GM23248 (cell line): Measurements from ENCODE around the gene EXTL1. TPM values are rescaled to one million over a fixed set of nuclear protein-coding genes. Genes with fewer than 3 reads are reported as not detected.

Source experiments
- DNase-seq: peaks from one replicate; pipeline ENCODE4 v3.0.0-alpha.2; 2015
- H2AFZ ChIP-seq: fragments of 200-600 bp; sonication (generic); 2 replicates; pipeline ENCODE4 v1.6.1; 2016; ENCODE audit warnings: antibody characterized with exemption
- H3F3A ChIP-seq: fragments of 200-600 bp; sonication (generic); 2 replicates; pipeline ENCODE4 v1.6.1; 2016; ENCODE audit warnings: mild to moderate bottlenecking, antibody characterized with exemption, mixed run types; ENCODE audit not compliant: insufficient read depth
- H3K27ac ChIP-seq: fragments of 200-600 bp; sonication (generic); 2 replicates; pipeline ENCODE4 v1.5.1; 2016; ENCODE audit warnings: mild to moderate bottlenecking
- H3K27me3 ChIP-seq: fragments of 200-600 bp; sonication (generic); replicated peaks from 2 replicates; pipeline ENCODE4 v1.6.1; 2016; ENCODE audit warnings: mild to moderate bottlenecking; ENCODE audit not compliant: insufficient read depth
- H3K36me3 ChIP-seq: fragments of 200-600 bp; sonication (generic); 2 replicates; pipeline ENCODE4 v1.6.1; 2016; ENCODE audit warnings: low read depth, mild to moderate bottlenecking
- H3K4me1 ChIP-seq: fragments of 200-600 bp; sonication (generic); 2 replicates; pipeline ENCODE4 v1.6.1; 2016; ENCODE audit warnings: mild to moderate bottlenecking; ENCODE audit not compliant: insufficient read depth
- H3K4me2 ChIP-seq: fragments of 200-600 bp; sonication (generic); one replicate; pipeline ENCODE4 v1.6.1; 2016; ENCODE audit warnings: mild to moderate bottlenecking; ENCODE audit not compliant: unreplicated experiment
- H3K4me3 ChIP-seq: fragments of 200-600 bp; sonication (generic); 2 replicates; pipeline ENCODE4 v1.5.1; 2016; ENCODE audit warnings: mild to moderate bottlenecking
- H3K79me2 ChIP-seq: fragments of 200-600 bp; sonication (generic); 2 replicates; pipeline ENCODE4 v1.6.1; 2016; ENCODE audit warnings: mild to moderate bottlenecking; ENCODE audit not compliant: insufficient read depth
- H3K9ac ChIP-seq: fragments of 200-600 bp; sonication (generic); 2 replicates; pipeline ENCODE4 v1.6.1; 2016; ENCODE audit warnings: mild to moderate bottlenecking
- H3K9me2 ChIP-seq: fragments of 200-600 bp; sonication (generic); 2 replicates; pipeline ENCODE4 v1.6.1; 2016; ENCODE audit warnings: mixed run types, mild to moderate bottlenecking, moderate library complexity; ENCODE audit not compliant: insufficient read depth
- H3K9me3 ChIP-seq: fragments of 200-600 bp; sonication (generic); one replicate; pipeline ENCODE4 v1.6.1; 2017; ENCODE audit warnings: low read depth
- H4K20me1 ChIP-seq: fragments of 200-600 bp; sonication (generic); 2 replicates; pipeline ENCODE4 v1.6.0; 2016; ENCODE audit not compliant: insufficient read depth
- EZH2 ChIP-seq: fragments of 200-600 bp; sonication (generic); IDR thresholded peaks from 2 replicates; pipeline ENCODE4 v1.6.1; 2018; ENCODE audit warnings: antibody characterized with exemption, mild to moderate bottlenecking; ENCODE audit not compliant: insufficient read depth, poor library complexity, severe bottlenecking
- EZH2phosphoT487 ChIP-seq: fragments of 200-600 bp; sonication (generic); IDR thresholded peaks from 2 replicates; pipeline ENCODE4 v1.6.1; 2018; ENCODE audit warnings: antibody characterized with exemption, moderate library complexity, mild to moderate bottlenecking, low read depth; ENCODE audit not compliant: insufficient read depth
- whole genome bisulfite sequencing, 2 experiments: methylation state at CpG; one replicate each; pipeline ENCODE4 v1.1.6; 2015 to 2017; ENCODE audit warnings: low lambda C conversion rate in 2 of 2, low coverage in 1 of 2; ENCODE audit errors: missing lambda C conversion rate in 2 of 2; 5-methylcytosine and 5-hydroxymethylcytosine counted together
- in situ Hi-C: fragments of 300-500 bp; cut with MboI; formaldehyde crosslinking; loops from 2 replicates; pipeline ENCODE4 v1.15.0; 2020
- polyA plus RNA-seq: library from polyadenylated mRNA; unstranded; fragments of >200 nt; fragmentation: Nextera tagmentation; extraction: Ambion mirVana; gene quantifications from 2 replicates; pipeline ENCODE4 v1.2.1, GENCODE V29; 2016
- total RNA-seq: library from RNA; depleted of rRNA; stranded (reverse); fragments of >200 nt; shearing (Covaris generic); gene quantifications from 2 replicates; pipeline ENCODE4 v1.2.3, GENCODE V29; 2014

Gene EXTL1
- total and polyA plus RNA-seq, 2 experiments from 2014 or later: 5.5 to 5.9 TPM

DNA sequence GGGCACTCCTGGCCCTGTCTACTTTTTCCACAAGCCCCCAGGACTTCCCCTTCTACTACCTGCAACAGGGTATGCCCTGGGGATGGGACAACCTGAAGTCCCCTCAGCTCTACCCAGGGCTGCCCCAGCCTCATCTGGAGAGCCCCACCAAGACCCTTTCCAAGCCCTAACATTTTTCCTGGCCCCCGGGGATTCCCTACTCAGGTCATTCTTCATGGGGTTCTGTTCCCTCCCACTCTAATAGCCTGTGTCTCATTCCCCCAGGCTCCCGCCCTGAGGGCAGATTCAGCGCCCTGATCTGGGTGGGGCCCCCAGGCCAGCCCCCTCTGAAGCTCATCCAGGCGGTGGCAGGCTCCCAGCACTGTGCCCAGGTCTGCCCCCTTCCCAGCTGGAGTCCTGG, 9.6 kb downstream of the EXTL1 start:
- H3K36me3 ChIP-seq: no peaks in the 10 kb centered on the region
- in situ Hi-C loops: no loop called here
- H3K9me2 ChIP-seq: no peaks in the 10 kb centered on the region
- H2AFZ ChIP-seq: peak overlapping the region; percentile 75
- H3F3A ChIP-seq: 0 out of 2 replicates have a peak, but pooled peaks cover 13% of the 10 kb centered on the region
- H4K20me1 ChIP-seq: no peaks in the 10 kb centered on the region
- TF ChIP-seq EZH2 (no peak), EZH2phosphoT487 (no peak)
- DNase-seq: no peak
- no peak overlapping the region for H3K4me3 ChIP-seq
- WGBS, 2 experiments: 42 to 62% methylated on average over 4 of the region's 4 CpGs
- H3K27me3 ChIP-seq: no peaks in the 10 kb centered on the region
- H3K27ac ChIP-seq: peak overlapping the region; percentile 67
- peak overlapping the region; percentile 14 for H3K4me2 ChIP-seq
- no peaks in the 10 kb centered on the region for H3K79me2 ChIP-seq
- peaks cover 25% of the 10 kb centered on the region for H3K4me1 ChIP-seq
- H3K9ac ChIP-seq: peak overlapping the region; percentile 62
- no peaks in the 10 kb centered on the region for H3K9me3 ChIP-seq

DNA sequence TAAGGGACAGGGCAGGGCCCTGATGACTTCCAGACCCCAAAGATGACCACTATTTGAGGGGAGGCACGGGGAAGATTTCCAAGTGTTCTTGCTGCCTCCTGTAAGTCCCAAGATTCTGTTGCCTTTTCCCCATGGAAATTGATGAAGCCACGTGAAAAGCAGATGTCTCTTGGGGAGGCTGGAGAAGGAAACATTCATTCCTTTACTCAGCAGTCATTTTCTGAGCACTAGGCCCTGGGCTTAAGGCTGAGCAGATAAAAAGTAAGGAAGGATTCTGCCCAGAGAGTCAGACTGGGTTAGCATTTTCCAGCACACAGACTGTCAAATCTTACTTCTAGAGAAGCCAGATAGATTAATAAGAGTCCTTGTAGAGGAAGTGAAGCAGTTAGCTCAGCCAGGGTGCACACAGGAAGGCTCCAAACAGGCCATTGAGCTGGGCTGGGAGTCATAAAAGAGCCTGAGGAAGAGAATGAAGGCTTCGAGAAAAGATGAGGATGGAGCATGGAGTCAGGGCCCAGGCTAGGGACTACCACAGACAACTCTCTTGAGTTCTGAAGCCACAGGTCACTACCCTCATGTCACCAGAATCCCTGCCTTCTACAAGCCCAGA, 10.1 kb downstream of the EXTL1 start:
- H3K9ac ChIP-seq: peak overlapping the region; percentile 62
- H3K27ac ChIP-seq: peak overlapping the region; percentile 67
- H2AFZ ChIP-seq: peak overlapping the region; percentile 75
- H3K4me2 ChIP-seq: peak overlapping the region; percentile 14
- no peaks in the 10 kb centered on the region for H4K20me1 ChIP-seq
- 0 out of 2 replicates have a peak, but pooled peaks cover 13% of the 10 kb centered on the region for H3F3A ChIP-seq
- no peaks in the 10 kb centered on the region for H3K36me3 ChIP-seq
- no peak overlapping the region for H3K4me3 ChIP-seq
- H3K79me2 ChIP-seq: no peaks in the 10 kb centered on the region
- DNase-seq: peak; percentile 77
- H3K9me3 ChIP-seq: no peaks in the 10 kb centered on the region
- H3K4me1 ChIP-seq: peaks cover 29% of the 10 kb centered on the region
- no peaks in the 10 kb centered on the region for H3K27me3 ChIP-seq
- in situ Hi-C loops: no loop called here
- no peaks in the 10 kb centered on the region for H3K9me2 ChIP-seq
- WGBS, 2 experiments: 33 to 47% methylated on average over 3 of the region's 3 CpGs
- TF ChIP-seq EZH2 (no peak), EZH2phosphoT487 (no peak)

DNA sequence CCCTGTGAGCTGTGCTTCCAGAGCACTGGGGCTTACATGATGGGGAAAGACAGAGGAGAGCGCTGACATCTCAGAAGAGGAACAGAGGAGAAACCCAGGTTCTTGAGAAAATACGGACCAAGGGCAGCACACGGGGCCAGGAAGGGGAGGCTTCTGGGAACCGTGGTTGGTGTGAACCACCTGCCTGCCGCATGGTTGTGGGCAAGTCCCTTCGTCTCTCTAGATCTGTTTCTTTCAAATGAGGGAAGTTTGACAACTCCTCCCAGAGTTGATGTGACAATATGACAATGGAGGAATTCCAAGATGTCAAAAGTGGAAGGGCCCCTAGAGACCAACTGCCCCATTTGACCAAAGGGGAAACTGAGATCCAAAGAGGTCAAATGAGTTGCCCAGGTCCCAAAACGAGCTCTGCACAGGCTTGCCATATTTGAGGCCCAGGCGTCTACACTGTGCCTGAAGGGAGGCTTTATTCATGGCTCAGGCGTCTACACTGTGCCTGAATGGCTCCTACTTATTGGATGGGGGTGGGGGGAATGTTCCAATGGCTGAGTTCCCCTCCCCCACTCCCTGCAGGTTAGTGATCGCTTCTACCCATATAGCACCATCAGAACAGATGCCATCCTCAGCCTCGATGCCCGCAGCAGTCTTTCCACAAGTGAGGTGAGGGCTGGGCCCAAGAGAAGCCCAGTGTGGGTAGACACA, 11.2 kb downstream of the EXTL1 start:
- no peak overlapping the region for H2AFZ ChIP-seq
- H3K27ac ChIP-seq: no peak overlapping the region
- in situ Hi-C loops: no loop called here
- H3K9me2 ChIP-seq: no peaks in the 10 kb centered on the region
- no peaks in the 10 kb centered on the region for H3K27me3 ChIP-seq
- no peak overlapping the region for H3K4me3 ChIP-seq
- H3K9ac ChIP-seq: no peak overlapping the region
- H4K20me1 ChIP-seq: no peaks in the 10 kb centered on the region
- no peak overlapping the region for H3K4me2 ChIP-seq
- no peaks in the 10 kb centered on the region for H3K9me3 ChIP-seq
- 0 out of 2 replicates have a peak, but pooled peaks cover 13% of the 10 kb centered on the region for H3F3A ChIP-seq
- H3K4me1 ChIP-seq: peaks cover 24% of the 10 kb centered on the region
- TF ChIP-seq EZH2 (no peak), EZH2phosphoT487 (no peak)
- no peaks in the 10 kb centered on the region for H3K79me2 ChIP-seq
- H3K36me3 ChIP-seq: no peaks in the 10 kb centered on the region
- 77 to 80% methylated on average over 12 of the region's 12 CpGs for WGBS, 2 experiments
- DNase-seq: no peak

DNA sequence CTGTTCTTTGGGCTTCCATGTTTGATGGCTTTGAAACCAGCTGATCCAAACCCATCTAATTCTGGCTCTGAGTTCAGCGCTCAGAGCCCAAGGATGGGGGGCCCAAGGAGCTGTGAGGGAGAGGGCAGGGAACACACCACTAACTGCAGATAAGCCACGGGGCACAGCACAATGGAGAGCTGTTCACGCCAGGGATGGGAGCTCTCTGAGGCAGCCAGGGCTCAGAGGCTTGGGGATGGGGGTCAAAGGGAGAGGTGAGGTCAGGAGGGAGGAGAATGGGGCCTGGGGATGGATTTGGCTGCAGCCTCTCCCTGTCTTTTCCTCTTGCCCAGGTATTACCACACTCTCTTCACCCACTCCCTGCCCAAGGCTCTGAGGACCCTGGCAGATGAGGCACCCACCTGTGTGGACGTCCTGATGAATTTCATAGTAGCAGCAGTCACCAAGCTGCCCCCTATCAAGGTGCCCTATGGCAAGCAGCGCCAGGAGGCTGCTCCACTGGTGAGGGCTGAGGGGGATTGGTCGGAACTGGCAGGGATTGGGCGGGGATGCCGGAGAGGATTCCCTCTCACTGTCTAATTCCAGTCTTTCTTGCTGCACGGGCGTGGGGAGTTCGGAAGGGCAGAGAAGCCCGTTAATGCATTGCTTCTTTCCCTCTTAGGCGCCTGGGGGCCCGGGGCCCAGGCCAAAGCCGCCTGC, 13.1 kb downstream of the EXTL1 start:
- peak overlapping the region; percentile 84 for H3K4me2 ChIP-seq
- no peak overlapping the region for H3K27ac ChIP-seq
- H3K9me3 ChIP-seq: no peaks in the 10 kb centered on the region
- 0 out of 2 replicates have a peak, but pooled peaks cover 13% of the 10 kb centered on the region for H3F3A ChIP-seq
- no peaks in the 10 kb centered on the region for H3K27me3 ChIP-seq
- H3K36me3 ChIP-seq: no peaks in the 10 kb centered on the region
- no peaks in the 10 kb centered on the region for H3K79me2 ChIP-seq
- DNase-seq: no peak
- H3K9me2 ChIP-seq: no peaks in the 10 kb centered on the region
- no peak for TF ChIP-seq EZH2
- H2AFZ ChIP-seq: peak overlapping the region; percentile 95
- peak overlapping the region; percentile 64 for H3K9ac ChIP-seq
- H3K4me1 ChIP-seq: peaks cover 17% of the 10 kb centered on the region
- WGBS, 2 experiments: 29 to 39% methylated on average over 11 to 15 of the region's 15 CpGs
- in situ Hi-C loops: no loop called here
- H4K20me1 ChIP-seq: no peaks in the 10 kb centered on the region
- peak overlapping the region; percentile 88 for H3K4me3 ChIP-seq
